Panc1 (cell line): ENCODE results near the gene SLC12A7. TPM values are rescaled to one million over a fixed set of nuclear protein-coding genes. Genes with fewer than 3 reads are reported as not detected.

Experiments
- ATAC-seq: fragments of 200-7000 bp; cut with Tn5 transposase; 2 replicates; pipeline ENCODE4 v1.9.1; 2020; ENCODE audit warnings: mild to moderate bottlenecking, moderate library complexity
- BruUV-seq: library from RNA; stranded (reverse); fragments of 400-500 nt; replicated peaks from 2 replicates; lab custom pipeline; 2021; lab: Mats Ljungman, UMichigan
- CTCF ChIA-PET: fragments of 300-600 bp; sonication (Branson Sonifier 250); formaldehyde crosslinking; loops from one replicate; lab custom pipeline; 2022; ENCODE audit warnings: antibody characterized with exemption; lab: Charles Lee
- POLR2A ChIA-PET: fragments of 300-600 bp; sonication (Branson Sonifier 250); formaldehyde crosslinking; loops from one replicate; lab custom pipeline; 2022; ENCODE audit warnings: antibody characterized with exemption; lab: Charles Lee
- DNase-seq: peaks from one replicate; pipeline ENCODE4 v3.0.0-alpha.2; 2010; ENCODE audit warnings: low read depth, low spot score
- H3K27ac ChIP-seq: 2 replicates; pipeline ENCODE4 v1.5.1; 2011; ENCODE audit warnings: mild to moderate bottlenecking, low read length, inconsistent platforms
- H3K27me3 ChIP-seq: fragments of 200-500 bp; sonication (Bioruptor generic); 2 replicates; pipeline ENCODE4 v1.6.0; 2014; ENCODE audit warnings: low read length, inconsistent platforms; ENCODE audit not compliant: control insufficient read depth, insufficient read depth
- H3K36me3 ChIP-seq: fragments of 200-500 bp; sonication (Bioruptor generic); 2 replicates; pipeline ENCODE4 v1.5.1; 2014; ENCODE audit warnings: inconsistent platforms, mild to moderate bottlenecking, low read length, moderate library complexity; ENCODE audit not compliant: control insufficient read depth, insufficient read depth
- H3K4me1 ChIP-seq: 2 replicates; pipeline ENCODE4 v1.5.1; 2011; ENCODE audit warnings: inconsistent platforms, mild to moderate bottlenecking, low read length, moderate library complexity; ENCODE audit not compliant: control insufficient read depth, insufficient read depth
- H3K4me3 ChIP-seq, 2 experiments: 2 replicates each; pipeline ENCODE4 v1.5.1; 2011 to 2012; ENCODE audit warnings: low read depth in 2 of 2, low read length in 2 of 2, mild to moderate bottlenecking in 2 of 2, inconsistent platforms in 1 of 2, moderate library complexity in 1 of 2
- H3K9me3 ChIP-seq: fragments of 200-500 bp; sonication (Bioruptor generic); 2 replicates; pipeline ENCODE4 v1.5.1; 2014; ENCODE audit warnings: low read depth, mild to moderate bottlenecking, inconsistent platforms, low read length, moderate library complexity; ENCODE audit not compliant: control insufficient read depth, insufficient read depth
- POLR2AphosphoS5 ChIP-seq: IDR thresholded peaks from 2 replicates; pipeline ENCODE4 v1.6.1; 2012; ENCODE audit warnings: mild to moderate bottlenecking, low read depth, low read length, moderate library complexity
- REST ChIP-seq, 2 experiments: IDR thresholded peaks; 2 replicates each; pipeline ENCODE4 v1.6.1; 2011 to 2012; ENCODE audit warnings: low read depth in 2 of 2, control low read depth in 1 of 2, low read length in 1 of 2, mild to moderate bottlenecking in 1 of 2, moderate library complexity in 1 of 2; ENCODE audit not compliant: insufficient read depth in 1 of 2
- SIN3A ChIP-seq: IDR thresholded peaks from 2 replicates; pipeline ENCODE4 v1.6.1; 2012; ENCODE audit warnings: low read depth, mild to moderate bottlenecking, low read length, moderate library complexity, borderline replicate concordance; ENCODE audit not compliant: insufficient read depth
- TCF7L2 ChIP-seq: IDR thresholded peaks from 2 replicates; pipeline ENCODE4 v1.6.1; 2011; ENCODE audit warnings: mild to moderate bottlenecking, low read depth, low read length, inconsistent platforms
- in situ Hi-C: cut with HindIII; loops from 2 replicates; pipeline ENCODE4 v1.10.0; 2016; ENCODE audit warnings: low sequenced_read_pairs, low pct_unique_long_range_greater_than_20kb
- intact Hi-C: fragments of 100-400 bp; cut with micrococcal nuclease; formaldehyde crosslinking; loops from one replicate; pipeline ENCODE4 v1.10.0; 2022; ENCODE audit not compliant: unreplicated experiment
- total RNA-seq: library from RNA; stranded (reverse); gene quantifications from one replicate; pipeline ENCODE4 v1.2.1, GENCODE V29; 2021; ENCODE audit not compliant: unreplicated experiment
- TF ChIP-seq, protein P1 (sequence below): fragments of 450-650 bp; IDR thresholded peaks from 2 replicates; pipeline ENCODE4 v1.5.1; 2017; ENCODE audit warnings: mild to moderate bottlenecking

SLC12A7 gene
- total RNA-seq, 1 experiment from 2014 or later: 297 TPM

DNA sequence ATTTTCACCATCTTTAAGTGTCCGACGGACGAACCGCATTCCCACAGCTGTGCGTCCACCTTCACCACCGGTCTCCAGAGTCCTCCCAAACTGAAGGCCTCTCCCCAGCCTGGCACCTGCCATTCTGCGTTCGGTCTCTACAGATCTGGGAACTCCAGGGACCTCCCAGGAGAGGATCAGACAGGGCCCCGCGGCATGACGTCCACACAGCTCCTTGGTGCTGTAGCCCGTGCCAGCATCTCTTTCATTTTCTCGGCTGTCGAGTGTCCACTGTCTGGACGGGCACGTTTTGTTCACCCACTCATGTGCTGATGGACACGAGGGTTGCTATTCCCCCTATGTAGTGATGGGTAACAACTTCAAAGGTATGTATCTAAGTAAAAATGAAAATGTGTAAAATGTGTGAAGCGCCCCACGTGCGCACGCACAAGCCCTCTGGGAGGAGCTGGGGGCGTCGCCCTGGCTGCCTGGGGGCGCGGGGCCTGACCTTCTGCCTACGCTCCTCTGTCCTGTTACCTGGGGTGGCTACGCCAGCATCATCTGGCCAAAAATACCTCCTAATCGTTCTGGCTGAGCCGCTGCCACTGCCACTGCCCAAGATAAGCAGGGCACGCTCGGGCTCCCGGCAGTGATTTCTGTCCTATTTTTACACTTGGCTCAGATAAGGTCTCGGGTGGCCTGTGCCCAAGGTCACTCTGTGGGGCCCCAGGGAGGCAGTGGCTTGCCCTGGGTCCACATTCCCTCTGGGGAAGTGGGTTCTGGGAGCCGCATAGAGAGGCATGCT, 10.8 kb upstream of the SLC12A7 start:
- BruUV-seq: no TSS peak
- no peak overlapping the region for H3K4me3 ChIP-seq
- no peaks in the 10 kb centered on the region for H3K27me3 ChIP-seq
- ChIA-PET CTCF (no interaction called here), POLR2A (no interaction called here)
- H3K27ac ChIP-seq: no peak overlapping the region
- H3K4me1 ChIP-seq: peaks cover 27% of the 10 kb centered on the region
- in situ Hi-C loops (no loop called here), intact Hi-C loops (no loop called here)
- ATAC-seq: no peak
- DNase-seq: no peak
- H3K36me3 ChIP-seq: no peaks in the 10 kb centered on the region
- TF ChIP-seq, protein P1, sequence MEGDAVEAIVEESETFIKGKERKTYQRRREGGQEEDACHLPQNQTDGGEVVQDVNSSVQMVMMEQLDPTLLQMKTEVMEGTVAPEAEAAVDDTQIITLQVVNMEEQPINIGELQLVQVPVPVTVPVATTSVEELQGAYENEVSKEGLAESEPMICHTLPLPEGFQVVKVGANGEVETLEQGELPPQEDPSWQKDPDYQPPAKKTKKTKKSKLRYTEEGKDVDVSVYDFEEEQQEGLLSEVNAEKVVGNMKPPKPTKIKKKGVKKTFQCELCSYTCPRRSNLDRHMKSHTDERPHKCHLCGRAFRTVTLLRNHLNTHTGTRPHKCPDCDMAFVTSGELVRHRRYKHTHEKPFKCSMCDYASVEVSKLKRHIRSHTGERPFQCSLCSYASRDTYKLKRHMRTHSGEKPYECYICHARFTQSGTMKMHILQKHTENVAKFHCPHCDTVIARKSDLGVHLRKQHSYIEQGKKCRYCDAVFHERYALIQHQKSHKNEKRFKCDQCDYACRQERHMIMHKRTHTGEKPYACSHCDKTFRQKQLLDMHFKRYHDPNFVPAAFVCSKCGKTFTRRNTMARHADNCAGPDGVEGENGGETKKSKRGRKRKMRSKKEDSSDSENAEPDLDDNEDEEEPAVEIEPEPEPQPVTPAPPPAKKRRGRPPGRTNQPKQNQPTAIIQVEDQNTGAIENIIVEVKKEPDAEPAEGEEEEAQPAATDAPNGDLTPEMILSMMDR: no peak
- TF ChIP-seq REST (IDR thresholded peaks at IDR 0.05; ENCODE audit: insufficient read depth in 1 of 2, low read depth in 2 of 2, low read length in 1 of 2) (no peak), SIN3A (no peak)
- no peaks in the 10 kb centered on the region for H3K9me3 ChIP-seq

DNA sequence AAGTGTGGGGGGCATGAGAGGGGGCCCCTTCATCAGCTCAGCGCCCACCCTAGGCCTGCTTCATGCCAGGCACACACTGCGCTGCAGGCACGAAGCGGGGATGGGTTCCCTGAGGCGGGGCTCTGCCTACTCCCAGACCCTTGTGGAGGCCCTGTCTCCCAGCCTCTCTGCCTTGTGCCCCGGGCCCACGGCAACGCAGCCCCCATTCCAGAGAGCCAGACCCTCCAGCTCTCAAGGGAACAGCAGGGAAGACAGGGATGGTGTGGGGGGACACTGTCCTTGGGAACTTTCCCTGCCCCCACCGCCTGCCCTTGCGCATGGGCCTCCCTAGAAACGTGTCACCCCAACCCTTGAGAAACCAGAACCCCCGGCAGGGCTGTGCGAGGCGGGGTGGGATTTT, 10.0 kb upstream of the SLC12A7 start:
- H3K4me3 ChIP-seq: no peak overlapping the region
- BruUV-seq: no TSS peak
- no peaks in the 10 kb centered on the region for H3K27me3 ChIP-seq
- ATAC-seq: no peak
- no peaks in the 10 kb centered on the region for H3K9me3 ChIP-seq
- no peak overlapping the region for H3K27ac ChIP-seq
- intact Hi-C loops: no loop called here
- DNase-seq: no peak
- CTCF ChIA-PET: no interaction called here
- no peak for TF ChIP-seq POLR2AphosphoS5
- no peak for TF ChIP-seq REST (IDR thresholded peaks at IDR 0.05; ENCODE audit: insufficient read depth in 1 of 2, low read depth in 2 of 2, low read length in 1 of 2)
- TF ChIP-seq, protein P1: no peak
- TF ChIP-seq TCF7L2: no peak
- no peak for TF ChIP-seq SIN3A
- peaks cover 30% of the 10 kb centered on the region for H3K4me1 ChIP-seq
- in situ Hi-C loops: no loop called here
- H3K36me3 ChIP-seq: no peaks in the 10 kb centered on the region
- POLR2A ChIA-PET: no interaction called here
